ENCODE measurements around the gene SSBP3.

Gene SSBP3

DNA sequence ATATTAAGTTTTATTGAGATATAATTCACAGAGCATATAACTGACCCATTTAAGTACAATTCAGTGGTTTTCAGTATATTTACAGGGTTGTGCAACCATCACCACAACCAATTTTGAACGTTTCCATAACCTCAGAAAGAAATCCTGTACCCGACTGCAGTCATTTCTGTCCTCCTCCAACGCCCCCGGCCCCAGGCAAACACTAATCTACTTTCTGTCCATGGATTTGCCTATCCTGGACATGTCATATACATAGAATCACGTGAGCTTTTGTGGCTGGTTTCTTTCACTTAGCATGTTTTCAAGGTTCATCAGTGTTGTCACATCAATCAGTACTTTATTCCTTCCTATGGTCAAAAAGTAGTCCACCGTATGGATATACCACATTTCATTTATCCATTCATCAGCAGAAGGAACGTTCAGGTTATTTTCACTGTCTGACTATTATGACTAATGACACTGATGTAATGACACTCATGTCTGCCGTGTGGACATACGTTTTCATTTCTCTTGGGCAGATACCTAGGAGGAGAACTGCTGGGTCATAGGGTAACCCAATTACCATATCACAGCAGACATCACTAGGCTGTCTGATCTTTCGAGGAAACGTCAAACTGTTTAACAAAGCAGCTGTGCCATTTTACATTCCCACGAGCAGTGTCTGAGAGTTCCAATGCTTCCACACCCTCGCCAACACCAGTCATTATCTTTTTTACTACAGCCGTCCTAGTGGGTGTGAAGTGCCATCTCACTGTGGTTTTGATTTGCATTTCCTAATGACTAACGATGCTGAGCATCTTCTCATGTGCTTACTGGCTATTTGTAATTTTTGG, 175.5 kb downstream of the SSBP3 start:
- TF ChIP-seq, protein P1, sequence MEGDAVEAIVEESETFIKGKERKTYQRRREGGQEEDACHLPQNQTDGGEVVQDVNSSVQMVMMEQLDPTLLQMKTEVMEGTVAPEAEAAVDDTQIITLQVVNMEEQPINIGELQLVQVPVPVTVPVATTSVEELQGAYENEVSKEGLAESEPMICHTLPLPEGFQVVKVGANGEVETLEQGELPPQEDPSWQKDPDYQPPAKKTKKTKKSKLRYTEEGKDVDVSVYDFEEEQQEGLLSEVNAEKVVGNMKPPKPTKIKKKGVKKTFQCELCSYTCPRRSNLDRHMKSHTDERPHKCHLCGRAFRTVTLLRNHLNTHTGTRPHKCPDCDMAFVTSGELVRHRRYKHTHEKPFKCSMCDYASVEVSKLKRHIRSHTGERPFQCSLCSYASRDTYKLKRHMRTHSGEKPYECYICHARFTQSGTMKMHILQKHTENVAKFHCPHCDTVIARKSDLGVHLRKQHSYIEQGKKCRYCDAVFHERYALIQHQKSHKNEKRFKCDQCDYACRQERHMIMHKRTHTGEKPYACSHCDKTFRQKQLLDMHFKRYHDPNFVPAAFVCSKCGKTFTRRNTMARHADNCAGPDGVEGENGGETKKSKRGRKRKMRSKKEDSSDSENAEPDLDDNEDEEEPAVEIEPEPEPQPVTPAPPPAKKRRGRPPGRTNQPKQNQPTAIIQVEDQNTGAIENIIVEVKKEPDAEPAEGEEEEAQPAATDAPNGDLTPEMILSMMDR (IDR thresholded peaks at IDR 0.05; ENCODE audit: insufficient read depth, missing control alignments) = no peak
- peak; percentile 38 for FAIRE-seq

DNA sequence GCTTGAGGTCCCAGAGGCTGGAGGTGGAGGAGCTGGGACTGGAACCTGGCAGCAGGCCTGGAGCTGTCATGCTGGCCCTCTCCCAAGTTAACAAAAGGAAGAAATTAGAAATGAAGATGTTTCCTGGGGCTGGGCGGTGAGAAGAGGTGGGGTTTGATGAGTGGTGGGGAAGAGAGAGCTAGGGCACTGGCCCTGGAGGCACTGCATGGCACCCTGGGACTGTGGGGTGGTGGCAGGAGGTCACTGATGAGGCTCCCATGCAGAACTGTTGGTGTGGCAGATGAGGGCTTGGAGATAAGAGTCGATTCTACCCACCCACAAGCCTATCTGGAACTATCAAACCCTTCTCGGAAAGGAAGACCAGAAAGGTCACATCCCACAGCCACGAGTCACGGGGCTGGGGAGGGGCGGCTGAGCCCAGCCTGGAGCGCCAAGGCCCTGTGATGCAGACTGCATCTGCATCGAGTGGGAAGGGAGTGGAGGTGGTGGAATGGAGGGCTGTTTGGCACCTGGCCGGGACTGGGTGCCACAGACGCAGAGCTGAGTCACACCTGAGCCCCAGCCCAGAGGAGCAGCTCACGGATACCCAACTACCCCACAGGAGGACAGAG, 176.8 kb downstream of the SSBP3 start:
- DNase-seq (ENCODE audit: insufficient read length, low spot score) = no peak
- FAIRE-seq = no peak
- TF ChIP-seq, protein P1 (IDR thresholded peaks at IDR 0.05; ENCODE audit: insufficient read depth, missing control alignments) = no peak

More for the DNA sequence above, 175.5 kb downstream of the SSBP3 start:
- no peak for DNase-seq (ENCODE audit: insufficient read length, low spot score)

DNA sequence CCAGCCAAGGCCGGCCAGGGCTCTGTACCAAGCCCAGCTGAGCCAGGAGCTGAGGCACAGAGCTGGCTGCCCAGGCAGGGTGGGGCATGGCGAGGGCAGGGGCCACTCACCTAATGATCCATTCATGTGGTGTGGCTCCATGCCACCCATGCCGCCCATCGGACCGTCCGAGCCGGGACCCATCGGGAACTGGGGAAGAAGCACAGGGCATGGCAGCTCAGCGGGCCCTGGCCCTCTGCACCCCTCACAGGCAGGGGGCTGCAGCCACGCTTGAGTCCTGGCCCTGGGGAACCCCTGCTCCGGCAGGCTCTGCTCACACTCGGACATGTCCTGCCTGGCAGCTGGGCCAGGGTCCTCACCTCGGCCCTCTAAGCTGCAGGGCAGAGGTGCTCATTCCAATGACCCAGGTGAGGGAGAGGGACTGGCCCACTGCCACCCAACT, 177.5 kb downstream of the SSBP3 start:
- TF ChIP-seq, protein P1 (IDR thresholded peaks at IDR 0.05; ENCODE audit: insufficient read depth, missing control alignments) = no peak
- no peak for FAIRE-seq
- DNase-seq (ENCODE audit: insufficient read length, low spot score) = no peak

DNA sequence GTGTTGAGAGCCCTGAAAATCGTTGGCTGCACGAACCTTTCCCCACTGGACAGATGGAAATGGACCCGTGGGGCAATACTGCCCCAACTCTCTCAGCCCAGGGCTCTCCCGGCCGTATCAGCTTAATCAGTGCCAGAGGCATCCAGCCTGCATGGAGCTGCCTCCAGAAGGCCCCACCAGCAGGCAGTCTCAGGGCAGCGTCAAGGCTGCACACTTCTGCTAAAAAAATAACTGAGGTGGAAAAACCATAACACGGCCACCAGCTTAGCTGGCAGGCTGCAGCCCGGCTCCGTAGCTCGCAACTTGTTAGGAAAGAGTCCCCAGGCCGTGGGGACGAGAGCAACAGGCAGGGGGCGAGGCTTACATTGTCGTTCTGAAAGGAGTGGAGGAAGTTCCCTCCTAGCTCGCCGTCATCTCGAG, 178.3 kb downstream of the SSBP3 start:
- FAIRE-seq (no peak), DNase-seq (ENCODE audit: insufficient read length, low spot score) (no peak)
- TF ChIP-seq, protein P1 (IDR thresholded peaks at IDR 0.05; ENCODE audit: insufficient read depth, missing control alignments) = no peak

DNA sequence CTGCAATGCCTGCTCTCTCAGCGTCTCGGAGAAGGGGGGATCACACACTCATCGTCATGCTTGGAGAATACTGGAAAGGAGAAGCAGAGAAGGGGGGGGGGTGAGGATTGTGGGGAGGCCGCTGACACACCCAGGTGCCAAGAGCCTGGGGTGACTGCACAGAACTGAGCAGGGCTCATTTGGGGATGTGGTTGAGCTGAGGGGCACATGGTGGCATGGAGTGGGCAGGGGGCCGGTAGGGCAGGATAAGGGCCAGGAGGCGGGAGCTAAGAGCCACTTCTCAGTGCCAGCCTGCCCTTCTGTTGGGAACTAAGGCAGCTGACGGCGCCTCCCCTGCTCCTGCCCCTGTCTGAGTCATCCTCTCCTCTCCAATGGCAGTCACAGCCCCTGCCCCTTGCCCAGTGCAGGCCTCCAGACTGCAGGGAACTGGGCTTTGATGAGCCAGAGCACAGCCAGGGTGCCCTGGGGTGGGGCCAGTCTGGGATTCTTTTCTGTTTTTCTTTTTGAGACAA, 179.0 kb downstream of the SSBP3 start:
- DNase-seq (ENCODE audit: insufficient read length, low spot score) (no peak), FAIRE-seq (no peak)
- TF ChIP-seq, protein P1 (IDR thresholded peaks at IDR 0.05; ENCODE audit: insufficient read depth, missing control alignments) = no peak

DNA sequence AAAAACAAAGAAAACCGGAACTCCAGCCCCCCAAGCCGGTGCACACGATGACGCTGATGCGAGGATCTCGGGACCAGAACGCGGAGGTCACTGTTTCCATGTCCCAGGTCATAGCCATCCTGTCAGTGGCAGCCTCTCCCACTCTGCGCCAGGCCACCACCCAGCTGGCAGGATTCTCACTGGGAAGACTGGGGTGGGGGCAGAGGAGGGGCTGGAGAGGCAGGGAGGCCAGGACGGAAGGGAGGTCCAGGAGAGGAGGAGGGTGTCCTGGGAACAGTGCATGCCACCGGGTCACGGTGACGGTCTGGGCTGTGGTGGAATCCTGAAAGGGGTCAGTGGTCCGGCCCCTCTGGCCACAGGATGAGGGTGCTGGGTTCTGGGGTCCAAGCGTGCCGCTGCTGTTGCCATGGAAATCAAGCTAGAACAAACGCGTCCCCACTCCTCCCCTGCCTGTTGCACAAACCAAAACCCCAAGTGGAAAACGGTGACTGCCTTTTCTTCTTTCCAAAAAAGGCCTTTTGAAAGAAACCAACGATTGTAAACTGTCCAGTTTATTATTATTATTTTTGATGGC, 180.1 kb downstream of the SSBP3 start:
- TF ChIP-seq, protein P1 (IDR thresholded peaks at IDR 0.05; ENCODE audit: insufficient read depth, missing control alignments) = no peak
- DNase-seq (ENCODE audit: insufficient read length, low spot score) (no peak), FAIRE-seq (no peak)

All from D721Med (cell line).